NB4 (cell line): ENCODE results near the gene BARX1.
"Not testable (repeated sequence)": the region's sequence is repeated elsewhere in the genome, so short reads cannot be mapped to it uniquely, and the experiment has no call there.

Source experiments
- DNase-seq: peaks from one replicate; pipeline ENCODE4 v3.0.0; 2010; ENCODE audit warnings: low read depth
- H3K4me3 ChIP-seq: one replicate; pipeline ENCODE4 v1.5.1; 2011; ENCODE audit warnings: mild to moderate bottlenecking, low read depth, low read length, moderate library complexity
- CTCF ChIP-seq: IDR thresholded peaks from one replicate; pipeline ENCODE4 v1.5.1; 2012; ENCODE audit warnings: low read depth, low read length
- MAX ChIP-seq: IDR thresholded peaks from 2 replicates; pipeline ENCODE4 v1.6.1; 2011; ENCODE audit warnings: low read depth, low read length
- MYC ChIP-seq: IDR thresholded peaks from 2 replicates; pipeline ENCODE4 v1.6.1; 2011; ENCODE audit warnings: low read depth, low read length
- POLR2A ChIP-seq: IDR thresholded peaks from 2 replicates; pipeline ENCODE4 v1.6.1; 2011; ENCODE audit warnings: mild to moderate bottlenecking; ENCODE audit not compliant: insufficient read length; ENCODE audit errors: extremely low read depth

The BARX1 gene

GRCh38 chr9:93968451-93969327 is 13.5 kb upstream of the BARX1 start:
- no peak overlapping the region for H3K4me3 ChIP-seq
- DNase-seq: no peak
- no peak for TF ChIP-seq CTCF
- peak; percentile 8; the same call in 1 of the 2 replicates for TF ChIP-seq MYC

- TF ChIP-seq CTCF (no peak), MAX (no peak), MYC (no peak), POLR2A (no peak)
- no peak for DNase-seq
- no peak overlapping the region for H3K4me3 ChIP-seq
Measured at GRCh38 chr9:93967020-93967803, 12.1 kb upstream of the BARX1 start.

- H3K4me3 ChIP-seq: no peak overlapping the region
- TF ChIP-seq MYC (no peak), CTCF (no peak), POLR2A (no peak), MAX (no peak)
- no peak for DNase-seq
Measured at GRCh38 chr9:93965830-93966577, 10.8 kb upstream of the BARX1 start.

GRCh38 chr9:93964685-93965084 is 9.5 kb upstream of the BARX1 start:
- no peak overlapping the region for H3K4me3 ChIP-seq
- DNase-seq: no peak
- TF ChIP-seq POLR2A (no peak), MYC (no peak), MAX (no peak), CTCF (no peak)

- TF ChIP-seq MAX: no peak
- TF ChIP-seq CTCF: no peak
- no peak for TF ChIP-seq POLR2A
- TF ChIP-seq MYC: no peak
- no peak overlapping the region for H3K4me3 ChIP-seq
- DNase-seq: no peak
Measured at GRCh38 chr9:93963969-93964368, 8.8 kb upstream of the BARX1 start.

- not testable (repeated sequence) for DNase-seq, H3K4me3 ChIP-seq
Measured at GRCh38 chr9:93963489-93963888, 8.3 kb upstream of the BARX1 start.
